ENCODE measurements around the gene PCDHB5. TPM values are rescaled to one million over a fixed set of nuclear protein-coding genes. Genes with fewer than 3 reads are reported as not detected.
"Not testable (repeated sequence)": the region's sequence is repeated elsewhere in the genome, so short reads cannot be mapped to it uniquely, and the experiment has no call there.

The PCDHB5 gene
- total and polyA plus RNA-seq, 2 donors, result 0.38 to 1.0 TPM

DNA sequence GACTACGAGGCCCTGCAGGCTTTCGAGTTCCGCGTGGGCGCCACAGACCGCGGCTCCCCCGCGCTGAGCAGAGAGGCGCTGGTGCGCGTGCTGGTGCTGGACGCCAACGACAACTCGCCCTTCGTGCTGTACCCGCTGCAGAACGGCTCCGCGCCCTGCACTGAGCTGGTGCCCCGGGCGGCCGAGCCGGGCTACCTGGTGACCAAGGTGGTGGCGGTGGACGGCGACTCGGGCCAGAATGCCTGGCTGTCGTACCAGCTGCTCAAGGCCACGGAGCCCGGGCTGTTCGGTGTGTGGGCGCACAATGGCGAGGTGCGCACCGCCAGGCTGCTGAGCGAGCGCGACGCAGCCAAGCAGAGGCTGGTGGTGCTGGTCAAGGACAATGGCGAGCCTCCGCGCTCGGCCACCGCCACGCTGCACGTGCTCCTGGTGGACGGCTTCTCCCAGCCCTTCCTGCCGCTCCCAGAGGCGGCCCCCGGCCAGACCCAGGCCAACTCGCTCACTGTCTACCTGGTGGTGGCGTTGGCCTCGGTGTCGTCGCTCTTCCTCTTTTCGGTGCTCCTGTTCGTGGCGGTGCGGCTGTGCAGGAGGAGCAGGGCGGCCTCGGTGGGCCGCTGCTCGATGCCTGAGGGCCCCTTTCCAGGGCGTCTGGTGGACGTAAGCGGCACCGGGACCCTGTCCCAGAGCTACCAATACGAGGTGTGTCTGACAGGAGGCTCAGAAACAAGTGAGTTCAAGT lies 49.3 kb downstream of the PCDHB5 start:
- peaks cover 0 to 37% of the 10 kb centered on the region in 2 donors for H3K27me3 ChIP-seq (ENCODE audit: control insufficient read depth in 2 of 2, insufficient read depth in 1 of 2, low read length in 1 of 2)
- H3K4me3 ChIP-seq (ENCODE audit: low read length in 2 of 2); H3K4me1 ChIP-seq (ENCODE audit: control insufficient read depth in 2 of 2, insufficient read depth in 2 of 2, low read length in 2 of 2); H3K27ac ChIP-seq (ENCODE audit: low read depth in 1 of 2, low read length in 1 of 2); H3K36me3 ChIP-seq (ENCODE audit: control insufficient read depth in 2 of 2, insufficient read depth in 2 of 2, low read length in 1 of 2); DNase-seq (ENCODE audit: low read depth in 6 of 9, low spot score in 9 of 9); H3K9me3 ChIP-seq (ENCODE audit: control insufficient read depth in 2 of 2, insufficient read depth in 1 of 2, low read length in 1 of 2): not testable (repeated sequence)
- WGBS, result 46% methylated on average over 46 of the region's 69 CpGs

DNA sequence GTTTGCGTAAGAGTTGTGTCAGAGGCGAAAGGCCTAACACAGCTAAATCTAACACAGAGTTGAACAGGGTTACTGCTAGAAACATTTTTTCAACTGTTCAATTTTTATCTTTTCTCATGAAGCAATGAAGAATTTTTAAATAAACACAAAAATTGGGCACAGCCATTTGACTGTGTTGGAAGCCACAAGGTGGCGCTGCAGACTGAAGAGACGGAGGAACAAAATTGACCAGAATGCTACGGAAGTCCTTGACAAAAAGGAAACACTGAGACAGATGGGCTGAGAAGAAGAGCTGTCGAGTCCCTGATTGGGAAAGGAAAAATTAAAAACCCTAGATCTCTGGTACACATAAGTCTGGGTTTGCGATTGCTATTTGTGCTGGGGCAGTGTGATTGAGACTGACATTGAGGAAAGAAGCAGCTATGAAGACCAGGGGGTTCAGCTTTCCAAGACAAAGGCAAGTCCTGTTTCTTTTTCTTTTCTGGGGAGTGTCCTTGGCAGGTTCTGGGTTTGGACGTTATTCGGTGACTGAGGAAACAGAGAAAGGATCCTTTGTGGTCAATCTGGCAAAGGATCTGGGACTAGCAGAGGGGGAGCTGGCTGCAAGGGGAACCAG lies 52.0 kb downstream of the PCDHB5 start, which contains the start of gene PCDHB9:
Gene PCDHB9, plus strand, starts transcription at position 265 of the 616 bp plus-strand sequence. Its CDS starts 158 bp downstream, at position 423.
- Histone ChIP-seq H3K9me3 (ENCODE audit: control insufficient read depth in 2 of 2, insufficient read depth in 1 of 2, low read length in 1 of 2) (peaks cover 2 to 8% of the 10 kb centered on the region in 2 donors), H3K36me3 (ENCODE audit: control insufficient read depth in 2 of 2, insufficient read depth in 2 of 2, low read length in 1 of 2) (no peaks in the 10 kb centered on the region), H3K4me3 (ENCODE audit: low read length in 2 of 2) (no peak within 1 kb of the TSS), H3K27ac (ENCODE audit: low read depth in 1 of 2, low read length in 1 of 2) (no peak within 1 kb of the TSS), H3K27me3 (ENCODE audit: control insufficient read depth in 2 of 2, insufficient read depth in 1 of 2, low read length in 1 of 2) (peaks cover 0 to 38% of the 10 kb centered on the region in 2 donors), H3K4me1 (ENCODE audit: control insufficient read depth in 2 of 2, insufficient read depth in 2 of 2, low read length in 2 of 2) (no peaks in the 10 kb centered on the region)
- 21% methylated on average over 9 of the region's 9 CpGs for WGBS
- DNase-seq (ENCODE audit: low read depth in 6 of 9, low spot score in 9 of 9), result peak in 2 of 9 donors; percentile 4 to 18

Other genes starting within 250 kb of the PCDHB5 start
- gene PCDHAC1, start 208.9 kb upstream of the PCDHB5 start, total RNA-seq, result 0.05 TPM
- gene PCDHAC1, start 208.9 kb upstream of the PCDHB5 start, polyA plus RNA-seq, result 0.02 TPM
- 0.38 TPM for gene PCDHAC2, start 168.7 kb upstream of the PCDHB5 start, total RNA-seq
- 0.02 TPM for gene PCDHAC2, start 168.7 kb upstream of the PCDHB5 start, polyA plus RNA-seq
- 0.05 TPM for gene PCDHB1, start 83.8 kb upstream of the PCDHB5 start, total RNA-seq
- 0.02 TPM for gene PCDHB1, start 83.8 kb upstream of the PCDHB5 start, polyA plus RNA-seq
- 0.24 TPM for gene PCDHB2, start 40.6 kb upstream of the PCDHB5 start, total RNA-seq
- 0.39 TPM for gene PCDHB2, start 40.6 kb upstream of the PCDHB5 start, polyA plus RNA-seq
- gene PCDHB3, start 34.7 kb upstream of the PCDHB5 start, total RNA-seq, result 0.09 TPM
- gene PCDHB3, start 34.7 kb upstream of the PCDHB5 start, polyA plus RNA-seq, result 0.11 TPM
- gene PCDHB4, start 13.4 kb upstream of the PCDHB5 start, total RNA-seq, result 0.09 TPM
- 0.34 TPM for gene PCDHB4, start 13.4 kb upstream of the PCDHB5 start, polyA plus RNA-seq
- gene PCDHB6, start 14.9 kb downstream of the PCDHB5 start, total RNA-seq, result 0.09 TPM
- gene PCDHB6, start 14.9 kb downstream of the PCDHB5 start, polyA plus RNA-seq, result 0.23 TPM
- gene PCDHB7, start 37.4 kb downstream of the PCDHB5 start, total RNA-seq, result 0.14 TPM
- 0.11 TPM for gene PCDHB7, start 37.4 kb downstream of the PCDHB5 start, polyA plus RNA-seq
- gene PCDHB8, start 42.6 kb downstream of the PCDHB5 start, total RNA-seq, result 0.05 TPM
- gene PCDHB8, start 42.6 kb downstream of the PCDHB5 start, polyA plus RNA-seq, result 0.05 TPM
- 0.14 TPM for gene PCDHB16, start 47.2 kb downstream of the PCDHB5 start, total RNA-seq
- gene PCDHB16, start 47.2 kb downstream of the PCDHB5 start, polyA plus RNA-seq, result 0.27 TPM
- gene PCDHB9, start 52.0 kb downstream of the PCDHB5 start, total RNA-seq, result 0.19 TPM
- gene PCDHB9, start 52.0 kb downstream of the PCDHB5 start, polyA plus RNA-seq, result 0.16 TPM
- gene PCDHB10, start 57.1 kb downstream of the PCDHB5 start, total RNA-seq, result 0.19 TPM
- gene PCDHB10, start 57.1 kb downstream of the PCDHB5 start, polyA plus RNA-seq, result 0.23 TPM
- 0.24 TPM for gene PCDHB11, start 64.4 kb downstream of the PCDHB5 start, total RNA-seq
- 0.37 TPM for gene PCDHB11, start 64.4 kb downstream of the PCDHB5 start, polyA plus RNA-seq
- gene PCDHB12, start 73.5 kb downstream of the PCDHB5 start, total RNA-seq, result 0.19 TPM
- gene PCDHB12, start 73.5 kb downstream of the PCDHB5 start, polyA plus RNA-seq, result 0.18 TPM
- gene PCDHB13, start 78.7 kb downstream of the PCDHB5 start, total RNA-seq, result 0.14 TPM
- gene PCDHB13, start 78.7 kb downstream of the PCDHB5 start, polyA plus RNA-seq, result 0.27 TPM
- 0.38 TPM for gene PCDHB14, start 88.1 kb downstream of the PCDHB5 start, total RNA-seq
- gene PCDHB14, start 88.1 kb downstream of the PCDHB5 start, polyA plus RNA-seq, result 0.87 TPM
- gene PCDHB15, start 110.2 kb downstream of the PCDHB5 start, total RNA-seq, result 0.33 TPM
- gene PCDHB15, start 110.2 kb downstream of the PCDHB5 start, polyA plus RNA-seq, result 0.66 TPM
- gene SLC25A2, start 168.8 kb downstream of the PCDHB5 start, total RNA-seq, result 0.09 TPM
- gene SLC25A2, start 168.8 kb downstream of the PCDHB5 start, polyA plus RNA-seq, result 0.16 TPM
- gene TAF7, start 185.6 kb downstream of the PCDHB5 start, total RNA-seq, result 138 TPM
- gene TAF7, start 185.6 kb downstream of the PCDHB5 start, polyA plus RNA-seq, result 174 TPM
- 0.09 TPM for gene PCDHGA1, start 195.3 kb downstream of the PCDHB5 start, total RNA-seq
- 0.16 TPM for gene PCDHGA1, start 195.3 kb downstream of the PCDHB5 start, polyA plus RNA-seq
- gene PCDHGA2, start 203.6 kb downstream of the PCDHB5 start, total RNA-seq, result 0.19 TPM
- gene PCDHGA2, start 203.6 kb downstream of the PCDHB5 start, polyA plus RNA-seq, result 0.46 TPM
- 0.19 TPM for gene PCDHGA3, start 208.6 kb downstream of the PCDHB5 start, total RNA-seq
- 0.11 TPM for gene PCDHGA3, start 208.6 kb downstream of the PCDHB5 start, polyA plus RNA-seq
- 0.14 TPM for gene PCDHGB1, start 214.9 kb downstream of the PCDHB5 start, total RNA-seq
- gene PCDHGB1, start 214.9 kb downstream of the PCDHB5 start, polyA plus RNA-seq, result 0.11 TPM
- 0.19 TPM for gene PCDHGA4, start 219.8 kb downstream of the PCDHB5 start, total RNA-seq
- 0.11 TPM for gene PCDHGA4, start 219.8 kb downstream of the PCDHB5 start, polyA plus RNA-seq
- gene PCDHGB2, start 224.8 kb downstream of the PCDHB5 start, total RNA-seq, result 0.28 TPM
- gene PCDHGB2, start 224.8 kb downstream of the PCDHB5 start, polyA plus RNA-seq, result 0.21 TPM
- gene PCDHGA5, start 229.0 kb downstream of the PCDHB5 start, total RNA-seq, result 0.19 TPM
- gene PCDHGA5, start 229.0 kb downstream of the PCDHB5 start, polyA plus RNA-seq, result 0.18 TPM
- 0.33 TPM for gene PCDHGB3, start 235.0 kb downstream of the PCDHB5 start, total RNA-seq
- 0.14 TPM for gene PCDHGB3, start 235.0 kb downstream of the PCDHB5 start, polyA plus RNA-seq
- 0.47 TPM for gene PCDHGA6, start 238.7 kb downstream of the PCDHB5 start, total RNA-seq
- 1.2 TPM for gene PCDHGA6, start 238.7 kb downstream of the PCDHB5 start, polyA plus RNA-seq
- gene PCDHGA7, start 247.5 kb downstream of the PCDHB5 start, total RNA-seq, result 0.28 TPM
- 0.46 TPM for gene PCDHGA7, start 247.5 kb downstream of the PCDHB5 start, polyA plus RNA-seq